Tibial nerve (tissue), 4 donors: ENCODE measurements around the gene SLC7A6. TPM values are rescaled to one million over a fixed set of nuclear protein-coding genes. Genes with fewer than 3 reads are reported as not detected.

Experiments used
- DNase-seq, 2 donors: peaks; one replicate each; pipeline ENCODE4 v3.0.0-alpha.2; 2019; ENCODE audit warnings: low spot score in 2 of 2
- H3K27ac ChIP-seq, 4 donors: fragments of 200-600 bp; sonication (generic) in 3 of 4; one replicate each; pipeline ENCODE4 v1.5.1; 2017 to 2019; ENCODE audit warnings: mild to moderate bottlenecking in 1 of 4
- H3K27me3 ChIP-seq, 2 donors: fragments of 200-600 bp; sonication (generic) in 1 of 2; one replicate each; pipeline versions ENCODE4 v1.5.1 to v1.6.0; 2017 to 2019
- H3K36me3 ChIP-seq, 3 donors: fragments of 200-600 bp; sonication (generic); one replicate each; pipeline ENCODE4 v1.5.1; 2018 to 2019
- H3K4me1 ChIP-seq, 4 donors: fragments of 200-600 bp; sonication (generic) in 3 of 4; one replicate each; pipeline ENCODE4 v1.5.1; 2017 to 2019
- H3K4me3 ChIP-seq, 4 donors: fragments of 200-600 bp; sonication (generic) in 3 of 4; one replicate each; pipeline ENCODE4 v1.5.1; 2017 to 2019; ENCODE audit warnings: mild to moderate bottlenecking in 1 of 4, moderate library complexity in 1 of 4
- H3K9me3 ChIP-seq, 4 donors: fragments of 200-600 bp; sonication (generic) in 3 of 4; one replicate each; pipeline ENCODE4 v1.5.1; 2017 to 2019
- EP300 ChIP-seq, 2 donors: sonication (generic); formaldehyde crosslinking; IDR thresholded peaks; one replicate each; pipeline ENCODE4 v1.6.1; 2017; ENCODE audit warnings: antibody characterized with exemption in 2 of 2, mild to moderate bottlenecking in 1 of 2
- POLR2A ChIP-seq, 2 donors: fragments of 450-650 bp; IDR thresholded peaks; one replicate each; pipeline ENCODE4 v1.6.1; 2017; ENCODE audit warnings: antibody characterized with exemption in 2 of 2, mild to moderate bottlenecking in 2 of 2, moderate library complexity in 2 of 2
- WGBS, 2 donors: methylation state at CpG; one replicate each; pipeline ENCODE4 v1.1.5; 2018; 5-methylcytosine and 5-hydroxymethylcytosine counted together
- total RNA-seq, 4 donors: library from RNA; depleted of rRNA; stranded (reverse); fragments of >200 nt; gene quantifications; one replicate each; pipeline ENCODE4 v1.1.0, GENCODE V29; 2016
- TF ChIP-seq, protein P1 (sequence below), 5 experiments: fragments of 200-600 bp in 3 of 5; fragments of 450-650 bp in 2 of 5; sonication (generic) in 3 of 5; IDR thresholded peaks; one replicate each; pipeline ENCODE4 v1.5.1; 2016 to 2019; ENCODE audit warnings: antibody characterized with exemption in 5 of 5, mild to moderate bottlenecking in 3 of 5, moderate library complexity in 2 of 5

SLC7A6 gene
- total RNA-seq, 4 donors from 2014 or later = 129 to 202 (median 181) TPM

DNA sequence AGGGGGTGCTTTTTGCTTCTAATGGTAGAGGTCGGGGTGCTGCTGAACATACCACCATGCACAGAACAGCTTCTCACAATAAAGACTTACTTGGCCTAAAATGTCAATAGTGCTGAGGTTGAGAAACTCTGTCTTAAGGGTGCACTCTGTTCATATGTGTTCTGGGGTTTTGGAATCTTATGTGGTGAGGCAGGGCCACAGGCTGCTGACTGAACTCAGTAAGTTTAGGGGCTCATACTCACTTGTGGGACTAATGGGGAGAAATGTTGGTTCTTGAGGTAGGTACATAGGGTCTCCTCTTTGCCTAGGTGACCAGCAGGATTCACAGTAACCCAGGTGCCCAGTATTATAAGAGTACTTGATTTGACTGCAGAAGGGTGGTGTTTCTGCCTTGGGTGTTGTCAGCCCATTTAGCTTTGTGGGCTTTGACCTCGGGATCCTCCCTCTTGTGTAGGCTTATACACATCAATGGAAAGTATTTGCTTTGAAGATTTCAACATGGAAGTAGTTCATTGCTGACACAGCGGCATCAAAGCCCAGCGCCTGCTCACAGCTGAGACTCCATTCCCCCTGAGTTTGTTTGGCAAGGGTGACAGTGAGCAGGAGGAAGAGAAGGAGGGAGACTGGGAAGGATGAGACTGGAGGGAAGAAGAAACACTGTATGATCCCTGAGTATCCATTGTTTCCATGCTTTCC, 17.2 kb downstream of the SLC7A6 start:
- no peak for TF ChIP-seq POLR2A (IDR thresholded peaks at IDR 0.05)
- TF ChIP-seq, protein P1, sequence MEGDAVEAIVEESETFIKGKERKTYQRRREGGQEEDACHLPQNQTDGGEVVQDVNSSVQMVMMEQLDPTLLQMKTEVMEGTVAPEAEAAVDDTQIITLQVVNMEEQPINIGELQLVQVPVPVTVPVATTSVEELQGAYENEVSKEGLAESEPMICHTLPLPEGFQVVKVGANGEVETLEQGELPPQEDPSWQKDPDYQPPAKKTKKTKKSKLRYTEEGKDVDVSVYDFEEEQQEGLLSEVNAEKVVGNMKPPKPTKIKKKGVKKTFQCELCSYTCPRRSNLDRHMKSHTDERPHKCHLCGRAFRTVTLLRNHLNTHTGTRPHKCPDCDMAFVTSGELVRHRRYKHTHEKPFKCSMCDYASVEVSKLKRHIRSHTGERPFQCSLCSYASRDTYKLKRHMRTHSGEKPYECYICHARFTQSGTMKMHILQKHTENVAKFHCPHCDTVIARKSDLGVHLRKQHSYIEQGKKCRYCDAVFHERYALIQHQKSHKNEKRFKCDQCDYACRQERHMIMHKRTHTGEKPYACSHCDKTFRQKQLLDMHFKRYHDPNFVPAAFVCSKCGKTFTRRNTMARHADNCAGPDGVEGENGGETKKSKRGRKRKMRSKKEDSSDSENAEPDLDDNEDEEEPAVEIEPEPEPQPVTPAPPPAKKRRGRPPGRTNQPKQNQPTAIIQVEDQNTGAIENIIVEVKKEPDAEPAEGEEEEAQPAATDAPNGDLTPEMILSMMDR (IDR thresholded peaks at IDR 0.05) = no peak
- no peak for TF ChIP-seq EP300 (IDR thresholded peaks at IDR 0.05)
- Histone ChIP-seq H3K4me3 (no peak overlapping the region), H3K27me3 (no peaks in the 10 kb centered on the region), H3K4me1 (peaks cover 0 to 84% (median 47%) of the 10 kb centered on the region in 4 donors), H3K9me3 (no peaks in the 10 kb centered on the region), H3K27ac (peak overlapping the region; percentile 71 to 88 (median 76)), H3K36me3 (peaks cover 0 to 17% (median 0%) of the 10 kb centered on the region in 3 donors)
- WGBS, 2 donors = 86 to 91% methylated on average over 4 of the region's 4 CpGs
- DNase-seq = no peak

DNA sequence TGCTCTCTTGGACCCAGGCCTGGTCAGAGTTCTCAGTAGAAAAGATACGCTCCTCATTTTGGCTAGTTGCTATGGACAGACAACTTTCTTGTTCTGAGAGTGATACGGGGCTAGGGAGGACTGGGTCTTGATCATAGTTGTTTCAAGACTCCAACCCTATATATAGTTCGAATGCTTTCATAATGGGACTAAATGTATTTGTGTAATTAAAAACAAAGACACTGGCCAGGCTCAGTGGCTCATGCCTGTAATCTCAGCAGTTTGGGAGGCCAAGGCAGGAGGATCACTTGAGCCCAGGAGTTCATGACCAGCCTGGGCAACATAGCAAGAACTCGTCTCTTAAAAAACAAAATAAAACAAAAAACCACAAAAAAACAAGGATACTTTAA, 17.7 kb downstream of the SLC7A6 start:
- Histone ChIP-seq H3K9me3 (no peaks in the 10 kb centered on the region), H3K27ac (peak overlapping the region; percentile 71 to 88 (median 76)), H3K36me3 (peaks cover 0 to 19% (median 0%) of the 10 kb centered on the region in 3 donors), H3K27me3 (no peaks in the 10 kb centered on the region), H3K4me1 (peaks cover 0 to 88% (median 53%) of the 10 kb centered on the region in 4 donors), H3K4me3 (no peak overlapping the region)
- 63 to 81% methylated on average over 4 of the region's 4 CpGs for WGBS, 2 donors
- no peak for DNase-seq
- TF ChIP-seq POLR2A (IDR thresholded peaks at IDR 0.05) (no peak), EP300 (IDR thresholded peaks at IDR 0.05) (no peak)
- TF ChIP-seq, protein P1 (IDR thresholded peaks at IDR 0.05) = no peak

DNA sequence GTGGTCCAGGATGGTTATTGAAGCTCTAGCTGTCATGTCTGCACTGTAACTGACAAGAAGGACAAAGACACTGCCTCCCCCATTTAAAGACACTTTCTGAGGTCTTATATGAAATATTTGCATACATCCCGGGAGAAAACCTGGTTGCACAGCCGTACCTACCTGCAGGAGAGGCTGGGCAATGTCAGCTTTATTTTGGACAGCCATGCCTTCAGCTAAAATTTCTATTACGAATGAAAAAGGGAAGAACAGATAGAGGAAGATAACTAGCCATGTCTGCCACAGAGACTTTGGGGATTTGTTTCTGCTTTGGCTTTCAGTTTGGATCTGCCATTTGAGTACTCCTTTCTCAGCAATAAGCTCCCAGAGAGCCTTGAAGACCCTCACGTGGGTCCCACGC, 19.0 kb downstream of the SLC7A6 start:
- peaks cover 0 to 93% (median 63%) of the 10 kb centered on the region in 4 donors for H3K4me1 ChIP-seq
- DNase-seq = no peak
- no peak overlapping the region for H3K4me3 ChIP-seq
- H3K9me3 ChIP-seq = no peaks in the 10 kb centered on the region
- H3K36me3 ChIP-seq = peaks cover 0 to 21% (median 0%) of the 10 kb centered on the region in 3 donors
- no peaks in the 10 kb centered on the region for H3K27me3 ChIP-seq
- TF ChIP-seq POLR2A (IDR thresholded peaks at IDR 0.05) (no peak), EP300 (IDR thresholded peaks at IDR 0.05) (no peak)
- TF ChIP-seq, protein P1 (IDR thresholded peaks at IDR 0.05) = no peak
- WGBS, 2 donors = 57 to 63% methylated on average over 5 of the region's 5 CpGs
- peak overlapping the region; percentile 71 to 88 (median 76) for H3K27ac ChIP-seq

DNA sequence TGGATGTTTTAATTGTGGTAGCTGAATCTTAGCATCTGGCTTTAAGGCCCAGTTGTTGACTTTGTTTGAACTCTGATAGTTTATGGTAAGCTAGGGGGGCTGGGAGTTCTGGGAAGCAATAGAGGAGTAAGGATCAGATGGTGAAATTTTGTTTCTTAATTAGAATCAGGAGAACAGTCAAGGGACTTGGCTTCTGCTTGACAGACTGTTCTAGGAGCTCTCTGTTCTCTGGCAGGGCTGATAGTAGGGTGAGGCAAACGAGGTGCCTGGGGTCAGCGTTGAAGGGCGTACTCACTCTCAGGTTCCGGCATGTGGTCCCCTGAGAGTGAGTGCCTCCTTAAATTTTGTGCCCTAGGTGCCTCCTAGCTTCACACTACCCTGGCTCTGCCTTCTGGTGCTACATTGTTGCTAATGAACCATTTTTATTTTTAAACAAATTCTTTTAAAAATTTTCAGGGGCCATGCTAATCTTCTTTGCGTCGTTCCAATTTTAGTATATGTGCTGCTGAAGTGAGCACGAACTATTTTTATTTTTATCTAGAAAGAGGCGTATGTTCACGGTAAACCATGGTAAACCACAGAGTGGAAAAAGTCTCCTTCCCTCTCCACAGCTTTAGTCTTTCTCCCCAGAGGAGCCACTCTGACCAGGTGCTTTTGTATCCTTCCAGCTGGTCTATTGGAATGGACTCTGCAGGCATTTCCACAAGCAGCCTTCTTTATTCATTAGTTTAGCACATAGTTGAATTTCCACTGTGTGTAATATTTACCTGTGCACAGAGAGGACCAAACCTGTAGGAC, 19.7 kb downstream of the SLC7A6 start:
- no peaks in the 10 kb centered on the region for H3K27me3 ChIP-seq
- DNase-seq = peak; percentile 63 to 79
- H3K4me3 ChIP-seq = no peak overlapping the region
- peaks cover 0 to 21% (median 0%) of the 10 kb centered on the region in 3 donors for H3K36me3 ChIP-seq
- H3K4me1 ChIP-seq = peaks cover 0 to 99% (median 67%) of the 10 kb centered on the region in 4 donors
- TF ChIP-seq, protein P1 (IDR thresholded peaks at IDR 0.05) = no peak
- TF ChIP-seq EP300 (IDR thresholded peaks at IDR 0.05) (peak; percentile 75 to 90), POLR2A (IDR thresholded peaks at IDR 0.05) (peak in 1 of 2 donors; percentile 5)
- 57 to 58% methylated on average over 9 of the region's 9 CpGs for WGBS, 2 donors
- no peaks in the 10 kb centered on the region for H3K9me3 ChIP-seq
- H3K27ac ChIP-seq = peak overlapping the region; percentile 71 to 88 (median 76)

DNA sequence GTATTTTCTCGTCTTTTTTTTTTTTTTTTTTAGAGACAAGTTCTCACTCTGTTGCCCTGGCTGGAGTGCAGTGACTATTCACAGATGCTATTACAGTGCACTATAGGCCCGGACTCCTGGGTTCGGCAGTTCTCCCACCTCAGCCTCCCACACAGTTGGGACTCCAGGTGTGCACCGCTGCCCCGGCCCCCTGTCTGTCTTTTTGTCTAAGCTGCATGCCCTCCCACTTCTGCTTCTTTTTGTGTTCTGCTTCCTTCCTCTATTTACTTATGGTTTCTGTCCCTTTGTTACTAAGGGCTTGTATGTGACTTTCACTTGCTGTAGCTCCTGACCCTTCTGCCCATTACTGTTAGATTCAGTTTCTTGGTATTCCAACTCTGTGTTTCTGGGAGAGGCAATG, 20.5 kb downstream of the SLC7A6 start:
- no peak for DNase-seq
- Histone ChIP-seq H3K27me3 (no peaks in the 10 kb centered on the region), H3K4me1 (peaks cover 0 to 100% (median 75%) of the 10 kb centered on the region in 4 donors), H3K36me3 (peaks cover 0 to 26% (median 0%) of the 10 kb centered on the region in 3 donors), H3K9me3 (no peaks in the 10 kb centered on the region), H3K27ac (peak overlapping the region; percentile 33 to 88 (median 74)), H3K4me3 (no peak overlapping the region)
- TF ChIP-seq EP300 (IDR thresholded peaks at IDR 0.05) (no peak), POLR2A (IDR thresholded peaks at IDR 0.05) (no peak)
- TF ChIP-seq, protein P1 (IDR thresholded peaks at IDR 0.05) = no peak
- 65 to 76% methylated on average over 5 of the region's 5 CpGs for WGBS, 2 donors
